Smooth muscle cell of the brain vasculature (primary cell): ENCODE results near the gene KRTAP4-5.
"Not testable (repeated sequence)": the region's sequence is repeated elsewhere in the genome, so short reads cannot be mapped to it uniquely, and the experiment has no call there.

Experiments
- DNase-seq: peaks from one replicate; pipeline ENCODE4 v3.0.0-alpha.2; 2012; ENCODE audit warnings: low read depth, low spot score

KRTAP4-5 gene

GRCh38 chr17:41147531-41148204, 2.0 kb downstream of the KRTAP4-5 start:
- DNase-seq = no peak

GRCh38 chr17:41145261-41145660, 4.4 kb downstream of the KRTAP4-5 start:
- DNase-seq = no peak

GRCh38 chr17:41144846-41145245, 4.8 kb downstream of the KRTAP4-5 start:
- no peak for DNase-seq

- DNase-seq = no peak
Observed at GRCh38 chr17:41141361-41141760, 8.3 kb downstream of the KRTAP4-5 start.

GRCh38 chr17:41140360-41141131, 9.1 kb downstream of the KRTAP4-5 start, which contains the start of gene KRTAP4-6:
Gene KRTAP4-6, minus strand, starts transcription at chr17:41140544. Its CDS starts 57 bp downstream, at chr17:41140487.
- DNase-seq = no peak

- not testable (repeated sequence) for DNase-seq
Observed at GRCh38 chr17:41139865-41140264, 9.8 kb downstream of the KRTAP4-5 start.

- DNase-seq = no peak
Observed at GRCh38 chr17:41133880-41134735, 15.5 kb downstream of the KRTAP4-5 start.

GRCh38 chr17:41131979-41132378, 17.6 kb downstream of the KRTAP4-5 start:
- no peak for DNase-seq

- no peak for DNase-seq
Observed at GRCh38 chr17:41127371-41127770, 22.3 kb downstream of the KRTAP4-5 start.

GRCh38 chr17:41126412-41126811, 23.2 kb downstream of the KRTAP4-5 start:
- no peak for DNase-seq

GRCh38 chr17:41125064-41125463, 24.6 kb downstream of the KRTAP4-5 start:
- DNase-seq = no peak

- DNase-seq = not testable (repeated sequence)
Observed at GRCh38 chr17:41123991-41124371, 25.6 kb downstream of the KRTAP4-5 start, which contains the start of gene KRTAP4-12. Gene KRTAP4-12, minus strand, starts transcription at chr17:41124182. Its CDS starts 60 bp downstream, at chr17:41124122.

GRCh38 chr17:41123292-41123990, 26.2 kb downstream of the KRTAP4-5 start:
- DNase-seq = not testable (repeated sequence)

- DNase-seq = no peak
Observed at GRCh38 chr17:41121742-41122141, 27.9 kb downstream of the KRTAP4-5 start.

GRCh38 chr17:41119696-41120690, 29.6 kb downstream of the KRTAP4-5 start:
- not testable (repeated sequence) for DNase-seq

- no peak for DNase-seq
Observed at GRCh38 chr17:41118721-41119120, 30.9 kb downstream of the KRTAP4-5 start.

- DNase-seq = not testable (repeated sequence)
Observed at GRCh38 chr17:41117846-41118386, 31.7 kb downstream of the KRTAP4-5 start, which contains the start of gene KRTAP4-11. Gene KRTAP4-11, minus strand, starts transcription at chr17:41118373. Its CDS starts 58 bp downstream, at chr17:41118315.

- DNase-seq = no peak
Observed at GRCh38 chr17:41116297-41116696, 33.3 kb downstream of the KRTAP4-5 start.

- no peak for DNase-seq
Observed at GRCh38 chr17:41111151-41111885, 38.3 kb downstream of the KRTAP4-5 start.
